Measurements from ENCODE around the gene SRSF8. TPM values are rescaled to one million over a fixed set of nuclear protein-coding genes. Genes with fewer than 3 reads are reported as not detected.

Gene SRSF8
- total and polyA plus RNA-seq, 2 donors (not counting 1 experiment from before 2014, with no cell fraction given) = 44.4 to 69.5 TPM

GRCh38 chr11:95086836-95087570 is 20.3 kb downstream of the SRSF8 start:
- Histone ChIP-seq H3K9me3 (ENCODE audit: control extremely low read depth in 1 of 3, control insufficient read depth in 2 of 3, insufficient read depth in 1 of 3, low read length in 2 of 3) (no peaks in the 10 kb centered on the region), H3K79me2 (ENCODE audit: control insufficient read depth, insufficient read depth, low read length) (peaks cover 21% of the 10 kb centered on the region), H3K4me2 (replicated peaks; ENCODE audit: low read depth, low read length, poor library complexity, severe bottlenecking) (no peak overlapping the region), H3K36me3 (replicated peaks in 1 of 2; ENCODE audit: control extremely low read depth in 1 of 2, control insufficient read depth in 1 of 2, extremely low read depth in 1 of 2, insufficient read depth in 2 of 2, low read length in 1 of 2) (no peaks in the 10 kb centered on the region), H3K4me1 (ENCODE audit: control insufficient read depth in 2 of 2, insufficient read depth in 2 of 2, low read length in 2 of 2) (peaks cover 25 to 28% of the 10 kb centered on the region in 2 donors), H4K20me1 (ENCODE audit: control insufficient read depth, insufficient read depth, low read length, poor library complexity, severe bottlenecking) (peaks cover 10% of the 10 kb centered on the region), H3K27me3 (replicated peaks in 1 of 4; ENCODE audit: control extremely low read depth in 1 of 4, control insufficient read depth in 3 of 4, insufficient read depth in 4 of 4, low read length in 3 of 4) (no peaks in the 10 kb centered on the region), H3K9ac (ENCODE audit: low read length) (no peak overlapping the region), H3K27ac (ENCODE audit: low read length in 2 of 2) (peak overlapping the region in 1 of 2 donors; percentile 6), H3K4me3 (ENCODE audit: control extremely low read depth in 1 of 5, extremely low read depth in 1 of 5, insufficient read depth in 1 of 5, low read depth in 2 of 5, low read length in 4 of 5) (no peak overlapping the region), H2AFZ (ENCODE audit: insufficient read depth, low read depth, low read length, poor library complexity, severe bottlenecking) (no peak overlapping the region)
- no peak for ATAC-seq (ENCODE audit: low read depth)
- Mint-ChIP-seq H3K9me3 (ENCODE audit: insufficient read depth) (no peaks in the 10 kb centered on the region), H3K4me3 (no peak overlapping the region), H3K27ac (no peak overlapping the region), H3K27me3 (no peaks in the 10 kb centered on the region), H3K4me1 (peaks cover 32% of the 10 kb centered on the region)
- intact Hi-C loops (cut with micrococcal nuclease) = loop anchor here (5.0 kb wide), 1 partner anchor 145 kb away; the partner anchor contains the start of gene SESN3
- TF ChIP-seq EZH2 (IDR thresholded peaks at IDR 0.05; ENCODE audit: borderline replicate concordance, insufficient read depth, low read depth, low read length, poor library complexity, severe bottlenecking) (no peak), CTCF (IDR thresholded peaks at IDR 0.05) (no peak)
- no CpG with 5 or more reads among the region's 1 CpG for WGBS (ENCODE audit: insufficient coverage)
- CTCF ChIA-PET = interaction anchor here (4.1 kb wide), 1 partner anchor 18 kb away, joined by 31 read pairs; the partner anchor contains the start of gene SRSF8
- POLR2A ChIA-PET = no interaction called here
- DNase-seq = no peak

Measured in B cell (primary cell).